GM11168 (cell line): Measurements from ENCODE around the gene MTMR3.
"Not testable (repeated sequence)": the region's sequence is repeated elsewhere in the genome, so short reads cannot be mapped to it uniquely, and the experiment has no call there.

Source experiments
- in situ Hi-C: fragments of 300-500 bp; cut with MboI; formaldehyde crosslinking; loops from one replicate; pipeline ENCODE4 v1.12.0; 2022; ENCODE audit warnings: low sequenced_read_pairs; ENCODE audit not compliant: unreplicated experiment

MTMR3 gene

GRCh38 chr22:29883045-29883774, at the start of gene MTMR3:
Gene MTMR3 (plus strand): TSS chr22:29883174. CDS start chr22:29971060, 87,886 bp downstream.
- in situ Hi-C loops, result no loop called here

GRCh38 chr22:29833392-29833965, 49.5 kb upstream of the MTMR3 start:
- in situ Hi-C loops, result no loop called here

GRCh38 chr22:29834046-29834445, 48.9 kb upstream of the MTMR3 start:
- in situ Hi-C loops, result no loop called here

GRCh38 chr22:29836791-29837370, 46.1 kb upstream of the MTMR3 start:
- in situ Hi-C loops, result not testable (repeated sequence)

- in situ Hi-C loops, result no loop called here
These were observed 45.0 kb upstream of the MTMR3 start, which contains the start of gene ASCC2 for GRCh38 chr22:29837741-29838598. Gene ASCC2 (minus strand): TSS chr22:29838274. CDS start chr22:29832325, 5,949 bp downstream.

GRCh38 chr22:29838599-29838956, 44.4 kb upstream of the MTMR3 start:
- in situ Hi-C loops, result no loop called here

- in situ Hi-C loops, result no loop called here
These were observed 43.9 kb upstream of the MTMR3 start for GRCh38 chr22:29839039-29839438.

- in situ Hi-C loops, result no loop called here
These were observed 42.5 kb upstream of the MTMR3 start for GRCh38 chr22:29840498-29840897.

GRCh38 chr22:29842172-29842571, 40.8 kb upstream of the MTMR3 start:
- in situ Hi-C loops, result no loop called here

GRCh38 chr22:29842740-29843139, 40.2 kb upstream of the MTMR3 start:
- in situ Hi-C loops, result no loop called here

GRCh38 chr22:29846290-29846689, 36.7 kb upstream of the MTMR3 start:
- in situ Hi-C loops, result no loop called here

GRCh38 chr22:29848111-29848510, 34.9 kb upstream of the MTMR3 start:
- in situ Hi-C loops, result no loop called here

- in situ Hi-C loops, result no loop called here
These were observed 28.5 kb upstream of the MTMR3 start for GRCh38 chr22:29854432-29854831.

- in situ Hi-C loops, result no loop called here
These were observed 27.3 kb upstream of the MTMR3 start for GRCh38 chr22:29855611-29856181.

- in situ Hi-C loops, result no loop called here
These were observed 26.5 kb upstream of the MTMR3 start for GRCh38 chr22:29856496-29856895.

GRCh38 chr22:29859030-29859429, 23.9 kb upstream of the MTMR3 start:
- in situ Hi-C loops, result not testable (repeated sequence)

GRCh38 chr22:29860006-29860766, 22.8 kb upstream of the MTMR3 start:
- in situ Hi-C loops, result no loop called here

GRCh38 chr22:29861672-29862297, 21.2 kb upstream of the MTMR3 start:
- in situ Hi-C loops, result no loop called here

- in situ Hi-C loops, result not testable (repeated sequence)
These were observed 17.4 kb upstream of the MTMR3 start for GRCh38 chr22:29865572-29865971.
